ENCODE data around the gene ALAS1. TPM values are rescaled to one million over a fixed set of nuclear protein-coding genes. Genes with fewer than 3 reads are reported as not detected.

ALAS1 gene
- total and polyA plus RNA-seq, 2 of the 13 experiments (the other 11 are each of a cell fraction or from before 2014, with no cell fraction given), result 36.0 to 43.2 TPM

- TF ChIP-seq EEA1 (CRISPR knock-in tag; IDR thresholded peaks at IDR 0.05; ENCODE audit: borderline replicate concordance) (peak; percentile 31; the same call in 1 of the 2 replicates), HES4 (CRISPR knock-in tag; IDR thresholded peaks at IDR 0.05; ENCODE audit: borderline replicate concordance) (peak; percentile 89), ZNF274 (CRISPR knock-in tag; IDR thresholded peaks at IDR 0.05) (0 out of 2 replicates have a peak, but pooled peaks have one; percentile 32), ZNF672 (CRISPR knock-in tag; IDR thresholded peaks at IDR 0.05) (peak; percentile 99), REL (CRISPR knock-in tag; conservative IDR thresholded peaks at IDR 0.05) (0 out of 2 replicates have a peak, but pooled peaks have one; percentile 46), ZNF749 (CRISPR knock-in tag; IDR thresholded peaks at IDR 0.05; ENCODE audit: borderline replicate concordance) (0 out of 2 replicates have a peak, but pooled peaks have one; percentile 23), HOXA9 (CRISPR knock-in tag; IDR thresholded peaks at IDR 0.05; ENCODE audit: borderline replicate concordance) (peak; percentile 57; the same call in 1 of the 2 replicates), ZNF777 (CRISPR knock-in tag; IDR thresholded peaks at IDR 0.05) (peak; percentile 86), GATAD2A (CRISPR knock-in tag; IDR thresholded peaks at IDR 0.05) (no peak), ZNF354B (CRISPR knock-in tag; IDR thresholded peaks at IDR 0.05) (0 out of 2 replicates have a peak, but pooled peaks have one; percentile 63), SPEN (CRISPR knock-in tag; IDR thresholded peaks at IDR 0.05; ENCODE audit: low read depth) (peak; percentile 44; the same call in 1 of the 2 replicates), HOXD1 (CRISPR knock-in tag; IDR thresholded peaks at IDR 0.05) (0 out of 2 replicates have a peak, but pooled peaks have one; percentile 16), HNRNPLL (IDR thresholded peaks at IDR 0.05; ENCODE audit: low read depth, low read length, poor library complexity, severe bottlenecking) (peak; percentile 34), ZFX (CRISPR knock-in tag; IDR thresholded peaks at IDR 0.05; ENCODE audit: low read depth) (peak; percentile 76), ZNF570 (CRISPR knock-in tag; IDR thresholded peaks at IDR 0.05; ENCODE audit: borderline replicate concordance) (0 out of 2 replicates have a peak, but pooled peaks have one; percentile 74), ESRRA (CRISPR knock-in tag; IDR thresholded peaks at IDR 0.05; ENCODE audit: low read depth) (peak; percentile 61; the same call in 1 of the 2 replicates), SUZ12 (IDR thresholded peaks at IDR 0.05; ENCODE audit: low read depth, low read length) (no peak), ZNF230 (CRISPR knock-in tag; IDR thresholded peaks at IDR 0.05) (peak; percentile 86; the same call in 1 of the 2 replicates), E2F5 (CRISPR knock-in tag; conservative IDR thresholded peaks at IDR 0.05) (no peak)
- TF ChIP-seq, protein P1, sequence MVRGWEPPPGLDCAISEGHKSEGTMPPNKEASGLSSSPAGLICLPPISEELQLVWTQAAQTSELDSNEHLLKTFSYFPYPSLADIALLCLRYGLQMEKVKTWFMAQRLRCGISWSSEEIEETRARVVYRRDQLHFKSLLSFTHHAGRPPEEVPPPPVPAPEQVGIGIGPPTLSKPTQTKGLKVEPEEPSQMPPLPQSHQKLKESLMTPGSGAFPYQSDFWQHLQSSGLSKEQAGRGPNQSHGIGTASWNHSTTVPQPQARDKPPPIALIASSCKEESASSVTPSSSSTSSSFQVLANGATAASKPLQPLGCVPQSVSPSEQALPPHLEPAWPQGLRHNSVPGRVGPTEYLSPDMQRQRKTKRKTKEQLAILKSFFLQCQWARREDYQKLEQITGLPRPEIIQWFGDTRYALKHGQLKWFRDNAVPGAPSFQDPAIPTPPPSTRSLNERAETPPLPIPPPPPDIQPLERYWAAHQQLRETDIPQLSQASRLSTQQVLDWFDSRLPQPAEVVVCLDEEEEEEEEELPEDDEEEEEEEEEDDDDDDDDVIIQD (CRISPR knock-in tag; IDR thresholded peaks at IDR 0.05; ENCODE audit: low read depth), result no peak
- TF ChIP-seq, protein P2, sequence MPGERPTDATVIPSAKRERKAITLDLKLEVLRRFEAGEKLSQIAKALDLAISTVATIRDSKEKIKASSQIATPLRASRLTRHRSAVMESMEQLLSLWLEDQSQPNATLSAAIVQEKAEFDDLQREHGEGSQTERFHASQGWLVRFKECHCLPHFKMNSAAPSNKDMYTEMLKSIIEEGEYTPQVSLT (CRISPR knock-in tag; IDR thresholded peaks at IDR 0.05; ENCODE audit: borderline replicate concordance, low read depth), result no peak; the same call in 1 of the 2 replicates
- TF ChIP-seq, protein P3, sequence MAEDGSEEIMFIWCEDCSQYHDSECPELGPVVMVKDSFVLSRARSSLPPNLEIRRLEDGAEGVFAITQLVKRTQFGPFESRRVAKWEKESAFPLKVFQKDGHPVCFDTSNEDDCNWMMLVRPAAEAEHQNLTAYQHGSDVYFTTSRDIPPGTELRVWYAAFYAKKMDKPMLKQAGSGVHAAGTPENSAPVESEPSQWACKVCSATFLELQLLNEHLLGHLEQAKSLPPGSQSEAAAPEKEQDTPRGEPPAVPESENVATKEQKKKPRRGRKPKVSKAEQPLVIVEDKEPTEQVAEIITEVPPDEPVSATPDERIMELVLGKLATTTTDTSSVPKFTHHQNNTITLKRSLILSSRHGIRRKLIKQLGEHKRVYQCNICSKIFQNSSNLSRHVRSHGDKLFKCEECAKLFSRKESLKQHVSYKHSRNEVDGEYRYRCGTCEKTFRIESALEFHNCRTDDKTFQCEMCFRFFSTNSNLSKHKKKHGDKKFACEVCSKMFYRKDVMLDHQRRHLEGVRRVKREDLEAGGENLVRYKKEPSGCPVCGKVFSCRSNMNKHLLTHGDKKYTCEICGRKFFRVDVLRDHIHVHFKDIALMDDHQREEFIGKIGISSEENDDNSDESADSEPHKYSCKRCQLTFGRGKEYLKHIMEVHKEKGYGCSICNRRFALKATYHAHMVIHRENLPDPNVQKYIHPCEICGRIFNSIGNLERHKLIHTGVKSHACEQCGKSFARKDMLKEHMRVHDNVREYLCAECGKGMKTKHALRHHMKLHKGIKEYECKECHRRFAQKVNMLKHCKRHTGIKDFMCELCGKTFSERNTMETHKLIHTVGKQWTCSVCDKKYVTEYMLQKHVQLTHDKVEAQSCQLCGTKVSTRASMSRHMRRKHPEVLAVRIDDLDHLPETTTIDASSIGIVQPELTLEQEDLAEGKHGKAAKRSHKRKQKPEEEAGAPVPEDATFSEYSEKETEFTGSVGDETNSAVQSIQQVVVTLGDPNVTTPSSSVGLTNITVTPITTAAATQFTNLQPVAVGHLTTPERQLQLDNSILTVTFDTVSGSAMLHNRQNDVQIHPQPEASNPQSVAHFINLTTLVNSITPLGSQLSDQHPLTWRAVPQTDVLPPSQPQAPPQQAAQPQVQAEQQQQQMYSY (CRISPR knock-in tag; IDR thresholded peaks at IDR 0.05), result peak; percentile 69; the same call in 1 of the 2 replicates
These were observed 47.6 kb downstream of the ALAS1 start, which contains the start of gene PPM1M (continued) for GRCh38 chr3:52245322-52246263.

Data from HepG2 (cell line).